ENCODE measurements around the gene HOXC6. TPM values are rescaled to one million over a fixed set of nuclear protein-coding genes. Genes with fewer than 3 reads are reported as not detected.

Gene HOXC6
- total and polyA plus RNA-seq, 2 of the 13 experiments (the other 11 are each of a cell fraction or from before 2014, with no cell fraction given), result not detected

- no peaks in the 10 kb centered on the region for H3K9me3 ChIP-seq (ENCODE audit: low read length)
- POLR2A ChIA-PET, result no interaction called here
- DNase-seq (ENCODE audit: low spot score) (no peak), FAIRE-seq (no peak), ATAC-seq (no peak)
- H3K27me3 ChIP-seq (ENCODE audit: control insufficient read depth in 1 of 2, insufficient read depth in 2 of 2, low read length in 2 of 2), result peaks cover 7 to 55% of the 10 kb centered on the region in 2 experiments
- intact Hi-C loops (cut with micrococcal nuclease; ENCODE audit: unreplicated experiment), result no loop called here
- BruUV-seq (replicated peaks), result no TSS peak
- TF ChIP-seq BORCS8-MEF2B (CRISPR knock-in tag; IDR thresholded peaks at IDR 0.05) (no peak), SMYD3 (CRISPR knock-in tag; IDR thresholded peaks at IDR 0.05) (no peak), EP300 (IDR thresholded peaks at IDR 0.05; ENCODE audit: low read depth in 2 of 2, low read length in 2 of 2) (no peak), EP300 (CRISPR knock-in tag; IDR thresholded peaks at IDR 0.05; ENCODE audit: borderline replicate concordance) (no peak)
- H4K20me1 ChIP-seq (ENCODE audit: insufficient read depth, low read length), result no peaks in the 10 kb centered on the region
- no peak overlapping the region for H3K27ac ChIP-seq (ENCODE audit: extremely low read length, insufficient read depth, low read length)
- H2AFZ ChIP-seq (ENCODE audit: low read length), result no peak overlapping the region
- WGBS (ENCODE audit: low lambda C conversion rate), result 30% methylated on average over 3 of the region's 3 CpGs
- in situ Hi-C loops (cut with HindIII; ENCODE audit: extremely low pct_ligation_motif_present, low pct_unique_long_range_greater_than_20kb), result loop anchor here (10.0 kb wide), 1 partner anchor 349 kb away; the partner anchor contains the start of gene GPR84
- H3K9ac ChIP-seq (ENCODE audit: insufficient read depth, low read depth, low read length), result no peak overlapping the region
- H3K36me3 ChIP-seq (replicated peaks in 1 of 2; ENCODE audit: control insufficient read depth in 1 of 2, insufficient read depth in 2 of 2, low read length in 2 of 2), result no peaks in the 10 kb centered on the region
- peaks cover 11% of the 10 kb centered on the region for H3K4me1 ChIP-seq (ENCODE audit: insufficient read depth, low read length)
- CTCF ChIA-PET (ENCODE audit: low intra/inter-chr PET ratio, low total read pairs), result no interaction called here
- no peak overlapping the region for H3K4me2 ChIP-seq (ENCODE audit: low read depth, low read length)
- no peaks in the 10 kb centered on the region for H3K79me2 ChIP-seq (ENCODE audit: insufficient read depth, low read length)
- no peak overlapping the region for H3K4me3 ChIP-seq (replicated peaks in 1 of 3; ENCODE audit: insufficient read depth in 1 of 3, low read depth in 2 of 3, low read length in 3 of 3)
Observed at GRCh38 chr12:54016051-54016450, 12.2 kb upstream of the HOXC6 start.

GRCh38 chr12:54016478-54016964 is 11.7 kb upstream of the HOXC6 start:
- Histone ChIP-seq H3K4me2 (ENCODE audit: low read depth, low read length) (no peak overlapping the region), H3K4me1 (ENCODE audit: insufficient read depth, low read length) (peaks cover 7% of the 10 kb centered on the region), H3K4me3 (replicated peaks in 1 of 3; ENCODE audit: insufficient read depth in 1 of 3, low read depth in 2 of 3, low read length in 3 of 3) (no peak overlapping the region), H3K27me3 (ENCODE audit: control insufficient read depth in 1 of 2, insufficient read depth in 2 of 2, low read length in 2 of 2) (peaks cover 7 to 54% of the 10 kb centered on the region in 2 experiments), H3K79me2 (ENCODE audit: insufficient read depth, low read length) (no peaks in the 10 kb centered on the region), H3K36me3 (replicated peaks in 1 of 2; ENCODE audit: control insufficient read depth in 1 of 2, insufficient read depth in 2 of 2, low read length in 2 of 2) (no peaks in the 10 kb centered on the region), H3K9ac (ENCODE audit: insufficient read depth, low read depth, low read length) (no peak overlapping the region), H4K20me1 (ENCODE audit: insufficient read depth, low read length) (no peaks in the 10 kb centered on the region), H2AFZ (ENCODE audit: low read length) (no peak overlapping the region), H3K27ac (ENCODE audit: extremely low read length, insufficient read depth, low read length) (no peak overlapping the region), H3K9me3 (ENCODE audit: low read length) (no peaks in the 10 kb centered on the region)
- POLR2A ChIA-PET, result no interaction called here
- TF ChIP-seq ZNF326 (CRISPR knock-in tag; IDR thresholded peaks at IDR 0.05; ENCODE audit: borderline replicate concordance) (no peak), CHCHD3 (CRISPR knock-in tag; IDR thresholded peaks at IDR 0.05) (no peak), BRCA1 (CRISPR knock-in tag; IDR thresholded peaks at IDR 0.05) (no peak), ZBTB14 (CRISPR knock-in tag; IDR thresholded peaks at IDR 0.05) (no peak), HNRNPH1 (optimal IDR thresholded peaks at IDR 0.05; ENCODE audit: low read depth, low read length) (no peak), ZNF367 (CRISPR knock-in tag; IDR thresholded peaks at IDR 0.05; ENCODE audit: borderline replicate concordance) (no peak), ZSCAN20 (CRISPR knock-in tag; IDR thresholded peaks at IDR 0.05; ENCODE audit: borderline replicate concordance) (no peak)
- CTCF ChIA-PET (ENCODE audit: low intra/inter-chr PET ratio, low total read pairs), result no interaction called here
- WGBS (ENCODE audit: low lambda C conversion rate), result 29% methylated on average over 18 of the region's 25 CpGs
- FAIRE-seq (no peak), ATAC-seq (no peak), DNase-seq (ENCODE audit: low spot score) (no peak)
- in situ Hi-C loops (cut with HindIII; ENCODE audit: extremely low pct_ligation_motif_present, low pct_unique_long_range_greater_than_20kb), result loop anchor here (10.0 kb wide), 1 partner anchor 348 kb away; the partner anchor contains the start of gene GPR84
- intact Hi-C loops (cut with micrococcal nuclease; ENCODE audit: unreplicated experiment), result no loop called here
- BruUV-seq (replicated peaks), result no TSS peak

Data from HepG2 (cell line).